ENCODE measurements around the gene DOCK6. TPM values are rescaled to one million over a fixed set of nuclear protein-coding genes. Genes with fewer than 3 reads are reported as not detected.

The DOCK6 gene
- total RNA-seq, result 14.0 and 30.8 TPM in 2 replicates

GRCh38 chr19:11261971-11262839 lies at the start of gene DOCK6:
Gene DOCK6, minus strand, starts transcription at chr19:11262524. Its CDS starts 84 bp downstream, at chr19:11262440.

GRCh38 chr19:11295665-11296245 lies 33.4 kb upstream of the DOCK6 start, which contains the start of gene TSPAN16:
Gene TSPAN16, plus strand, starts transcription at chr19:11296160. Its CDS starts 138 bp downstream, at chr19:11296298.

GRCh38 chr19:11239377-11240000 lies 22.8 kb downstream of the DOCK6 start, which contains the start of gene ANGPTL8:
Gene ANGPTL8, plus strand, starts transcription at chr19:11239619. Its CDS starts 19 bp downstream, at chr19:11239638.

GRCh38 chr19:11197291-11198174 lies 64.8 kb downstream of the DOCK6 start, which contains the start of gene KANK2:
Gene KANK2, minus strand, starts transcription at chr19:11197545. Its CDS starts 3,034 bp downstream, at chr19:11194511.

GRCh38 chr19:11155373-11156120 lies 106.8 kb downstream of the DOCK6 start, which contains the start of gene SPC24:
Gene SPC24, minus strand, starts transcription at chr19:11155782. Its CDS starts 6 bp downstream, at chr19:11155776.

Other genes with a start within 250 kb of the DOCK6 start
- gene LDLR, start 173.1 kb downstream of the DOCK6 start, total RNA-seq, result 293 and 584 TPM in 2 replicates
- 2.8 and 110 TPM in 2 replicates for gene SPC24, start 106.7 kb downstream of the DOCK6 start, total RNA-seq
- gene KANK2, start 65.0 kb downstream of the DOCK6 start, total RNA-seq, result 331 and 441 TPM in 2 replicates
- gene ANGPTL8, start 22.9 kb downstream of the DOCK6 start, total RNA-seq, result not detected in 2 replicates
- not detected in 2 replicates for gene TSPAN16, start 33.6 kb upstream of the DOCK6 start, total RNA-seq
- 8.6 and 26.9 TPM in 2 replicates for gene RAB3D, start 77.1 kb upstream of the DOCK6 start, total RNA-seq
- gene TMEM205, start 83.7 kb upstream of the DOCK6 start, total RNA-seq, result 54.3 and 189 TPM in 2 replicates
- gene CCDC159, start 84.0 kb upstream of the DOCK6 start, total RNA-seq, result 4.7 and 12.5 TPM in 2 replicates
- gene PLPPR2, start 92.9 kb upstream of the DOCK6 start, total RNA-seq, result 17.8 and 21.7 TPM in 2 replicates
- 0.72 and 1.1 TPM in 2 replicates for gene SWSAP1, start 112.1 kb upstream of the DOCK6 start, total RNA-seq
- gene EPOR, start 121.8 kb upstream of the DOCK6 start, total RNA-seq, result 5.9 and 19.5 TPM in 2 replicates
- gene RGL3, start 156.8 kb upstream of the DOCK6 start, total RNA-seq, result 1.4 and 2.4 TPM in 2 replicates
- gene ODAD3, start 172.6 kb upstream of the DOCK6 start, total RNA-seq, result 0.14 TPM in 1 of 2 replicates, not detected in the other
- 163 and 165 TPM in 2 replicates for gene PRKCSH, start 173.1 kb upstream of the DOCK6 start, total RNA-seq
- gene ELAVL3, start 218.5 kb upstream of the DOCK6 start, total RNA-seq, result under 0.01 TPM in 1 of 2 replicates, not detected in the other
- 6.6 and 7.0 TPM in 2 replicates for gene ZNF653, start 243.3 kb upstream of the DOCK6 start, total RNA-seq

Data from placental pericyte (primary cell).